ENCODE measurements around the gene GFER.

DNA sequence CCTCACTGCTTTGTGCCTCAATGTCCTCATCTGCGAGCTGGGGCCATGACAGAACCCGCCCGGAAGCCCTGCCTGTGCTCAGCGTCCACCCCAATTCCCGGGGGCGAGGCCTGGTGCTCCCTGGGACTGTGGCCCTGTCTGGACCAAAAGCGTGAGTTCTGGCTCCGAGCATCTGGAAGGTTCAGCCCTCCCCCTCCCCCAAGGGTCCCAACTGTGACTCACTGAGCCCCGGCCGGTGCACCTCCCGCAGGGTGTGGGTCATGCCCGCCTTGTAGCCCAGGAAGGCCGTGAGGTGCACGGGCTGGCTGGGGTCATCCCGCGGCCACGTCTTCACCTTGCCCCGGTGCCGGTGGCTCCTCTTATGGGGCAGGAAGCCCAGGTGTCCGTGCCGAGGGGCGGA is 30.3 kb upstream of the GFER start:
- no peak for TF ChIP-seq ZSCAN29 (IDR thresholded peaks at IDR 0.05)
- TF ChIP-seq EZH2 (IDR thresholded peaks at IDR 0.05; ENCODE audit: borderline replicate concordance, low read depth, low read length): no peak
- TF ChIP-seq, protein P1, sequence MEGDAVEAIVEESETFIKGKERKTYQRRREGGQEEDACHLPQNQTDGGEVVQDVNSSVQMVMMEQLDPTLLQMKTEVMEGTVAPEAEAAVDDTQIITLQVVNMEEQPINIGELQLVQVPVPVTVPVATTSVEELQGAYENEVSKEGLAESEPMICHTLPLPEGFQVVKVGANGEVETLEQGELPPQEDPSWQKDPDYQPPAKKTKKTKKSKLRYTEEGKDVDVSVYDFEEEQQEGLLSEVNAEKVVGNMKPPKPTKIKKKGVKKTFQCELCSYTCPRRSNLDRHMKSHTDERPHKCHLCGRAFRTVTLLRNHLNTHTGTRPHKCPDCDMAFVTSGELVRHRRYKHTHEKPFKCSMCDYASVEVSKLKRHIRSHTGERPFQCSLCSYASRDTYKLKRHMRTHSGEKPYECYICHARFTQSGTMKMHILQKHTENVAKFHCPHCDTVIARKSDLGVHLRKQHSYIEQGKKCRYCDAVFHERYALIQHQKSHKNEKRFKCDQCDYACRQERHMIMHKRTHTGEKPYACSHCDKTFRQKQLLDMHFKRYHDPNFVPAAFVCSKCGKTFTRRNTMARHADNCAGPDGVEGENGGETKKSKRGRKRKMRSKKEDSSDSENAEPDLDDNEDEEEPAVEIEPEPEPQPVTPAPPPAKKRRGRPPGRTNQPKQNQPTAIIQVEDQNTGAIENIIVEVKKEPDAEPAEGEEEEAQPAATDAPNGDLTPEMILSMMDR (IDR thresholded peaks at IDR 0.05 in 2 of 3, conservative IDR thresholded peaks at IDR 0.05 in 1 of 3; ENCODE audit: insufficient read depth in 2 of 3, low read depth in 1 of 3, low read length in 3 of 3): no peak
- no peak for TF ChIP-seq TAF1 (IDR thresholded peaks at IDR 0.05; ENCODE audit: control insufficient read depth, extremely low read depth, insufficient read depth, low read length, severe bottlenecking)
- TF ChIP-seq ZC3H11A (IDR thresholded peaks at IDR 0.05; ENCODE audit: low read depth, low read length): no peak
- TF ChIP-seq RBBP5 (IDR thresholded peaks at IDR 0.05; ENCODE audit: borderline replicate concordance, insufficient read depth, low read length, poor library complexity, severe bottlenecking): no peak
- no peak for TF ChIP-seq SPI1 (IDR thresholded peaks at IDR 0.05; ENCODE audit: borderline replicate concordance, low read depth, low read length)
- TF ChIP-seq SIN3A (IDR thresholded peaks at IDR 0.05; ENCODE audit: borderline replicate concordance in 2 of 2, control insufficient read depth in 1 of 2, low read depth in 2 of 2, low read length in 2 of 2): no peak
- TF ChIP-seq EGR1 (conservative IDR thresholded peaks at IDR 0.05): no peak
